GM19455 (cell line): Measurements from ENCODE around the gene GALNT7.
"Not testable (repeated sequence)": the region's sequence is repeated elsewhere in the genome, so short reads cannot be mapped to it uniquely, and the experiment has no call there.

Experiments
- ATAC-seq: cut with Tn5 transposase; IDR thresholded peaks from one replicate; pipeline ENCODE4 v1.9.1; 2021; ENCODE audit not compliant: unreplicated experiment

Gene GALNT7, protein sequence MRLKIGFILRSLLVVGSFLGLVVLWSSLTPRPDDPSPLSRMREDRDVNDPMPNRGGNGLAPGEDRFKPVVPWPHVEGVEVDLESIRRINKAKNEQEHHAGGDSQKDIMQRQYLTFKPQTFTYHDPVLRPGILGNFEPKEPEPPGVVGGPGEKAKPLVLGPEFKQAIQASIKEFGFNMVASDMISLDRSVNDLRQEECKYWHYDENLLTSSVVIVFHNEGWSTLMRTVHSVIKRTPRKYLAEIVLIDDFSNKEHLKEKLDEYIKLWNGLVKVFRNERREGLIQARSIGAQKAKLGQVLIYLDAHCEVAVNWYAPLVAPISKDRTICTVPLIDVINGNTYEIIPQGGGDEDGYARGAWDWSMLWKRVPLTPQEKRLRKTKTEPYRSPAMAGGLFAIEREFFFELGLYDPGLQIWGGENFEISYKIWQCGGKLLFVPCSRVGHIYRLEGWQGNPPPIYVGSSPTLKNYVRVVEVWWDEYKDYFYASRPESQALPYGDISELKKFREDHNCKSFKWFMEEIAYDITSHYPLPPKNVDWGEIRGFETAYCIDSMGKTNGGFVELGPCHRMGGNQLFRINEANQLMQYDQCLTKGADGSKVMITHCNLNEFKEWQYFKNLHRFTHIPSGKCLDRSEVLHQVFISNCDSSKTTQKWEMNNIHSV

GRCh38 chr4:173168396-173169177 is at the start of gene GALNT7:
Gene GALNT7, plus strand, starts transcription at chr4:173168811. Its CDS starts 25 bp downstream, at chr4:173168836.
- peak; percentile 39 for ATAC-seq

- not testable (repeated sequence) for ATAC-seq
Measured at GRCh38 chr4:173118819-173119218, 49.8 kb upstream of the GALNT7 start.

DNA sequence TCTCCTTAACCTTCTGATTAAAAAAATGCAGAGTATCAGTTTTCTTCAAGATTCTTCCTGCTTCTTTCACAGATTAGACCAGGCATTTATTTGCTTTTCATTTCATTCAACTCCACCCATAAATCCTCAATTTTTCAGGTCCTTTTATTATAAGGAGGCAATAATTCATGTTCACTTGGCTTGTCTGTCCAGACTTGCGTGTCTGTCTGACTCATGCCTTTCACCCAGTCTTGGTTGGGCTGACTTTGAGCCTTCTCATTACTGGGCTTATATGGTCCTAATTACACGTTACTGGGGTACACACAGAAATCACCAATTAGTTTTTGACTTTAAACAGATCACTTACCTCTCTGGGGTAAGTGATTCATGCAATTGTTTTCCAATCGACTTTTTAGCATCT is 48.8 kb upstream of the GALNT7 start:
- no peak for ATAC-seq

DNA sequence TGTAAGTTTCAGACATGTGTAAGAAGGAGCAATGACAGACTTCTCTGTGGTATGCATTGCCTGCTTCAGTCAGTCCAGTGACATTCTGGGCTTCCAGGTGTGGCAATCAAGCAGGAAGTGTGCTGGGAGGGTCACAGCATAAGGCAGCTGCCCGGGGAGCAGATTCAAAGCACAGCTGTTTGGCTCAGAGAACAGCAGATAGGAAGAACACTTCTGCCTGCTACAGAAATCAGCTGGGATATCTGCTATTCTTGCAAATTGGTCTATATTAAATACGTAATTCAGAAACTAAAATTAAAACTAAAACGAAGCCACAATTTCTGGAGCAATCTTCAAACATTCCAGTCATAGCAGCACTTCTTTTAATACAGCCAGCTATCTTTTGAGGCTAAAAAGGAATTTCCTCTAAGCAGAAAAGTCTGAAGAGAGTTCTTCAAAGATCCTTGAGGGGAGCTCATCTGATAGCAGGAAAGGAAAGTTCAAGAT is 47.5 kb upstream of the GALNT7 start:
- ATAC-seq: peak; percentile 93

- ATAC-seq: no peak
Measured at GRCh38 chr4:173124209-173124865, 44.3 kb upstream of the GALNT7 start.

DNA sequence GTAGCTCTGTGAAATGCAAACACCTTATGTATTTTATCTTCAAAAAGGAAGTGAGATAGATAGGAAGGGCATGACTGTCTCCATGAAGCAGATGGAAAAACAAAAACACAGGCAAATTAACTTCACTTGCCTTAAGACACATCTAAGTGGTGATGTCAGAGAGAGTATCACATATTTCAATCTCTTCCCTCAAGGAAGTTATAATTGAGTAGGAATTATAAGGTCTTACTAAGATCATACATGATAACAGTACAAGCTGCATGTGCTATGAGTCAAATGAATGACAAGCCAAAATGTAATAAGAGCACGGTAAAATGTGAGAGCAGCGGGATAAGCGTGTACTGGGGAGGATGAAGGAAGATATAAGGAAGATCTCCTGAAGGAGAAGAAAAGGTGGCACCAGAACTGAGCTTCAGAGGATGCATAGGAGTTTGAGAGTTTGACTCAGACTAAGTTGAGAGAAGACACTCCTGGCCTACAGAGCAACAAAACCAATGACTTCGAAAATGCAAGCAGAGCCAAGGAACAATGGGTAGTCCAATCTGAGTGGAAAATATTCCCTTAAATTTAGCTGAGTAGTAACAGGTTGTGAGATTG is 43.3 kb upstream of the GALNT7 start:
- no peak for ATAC-seq

DNA sequence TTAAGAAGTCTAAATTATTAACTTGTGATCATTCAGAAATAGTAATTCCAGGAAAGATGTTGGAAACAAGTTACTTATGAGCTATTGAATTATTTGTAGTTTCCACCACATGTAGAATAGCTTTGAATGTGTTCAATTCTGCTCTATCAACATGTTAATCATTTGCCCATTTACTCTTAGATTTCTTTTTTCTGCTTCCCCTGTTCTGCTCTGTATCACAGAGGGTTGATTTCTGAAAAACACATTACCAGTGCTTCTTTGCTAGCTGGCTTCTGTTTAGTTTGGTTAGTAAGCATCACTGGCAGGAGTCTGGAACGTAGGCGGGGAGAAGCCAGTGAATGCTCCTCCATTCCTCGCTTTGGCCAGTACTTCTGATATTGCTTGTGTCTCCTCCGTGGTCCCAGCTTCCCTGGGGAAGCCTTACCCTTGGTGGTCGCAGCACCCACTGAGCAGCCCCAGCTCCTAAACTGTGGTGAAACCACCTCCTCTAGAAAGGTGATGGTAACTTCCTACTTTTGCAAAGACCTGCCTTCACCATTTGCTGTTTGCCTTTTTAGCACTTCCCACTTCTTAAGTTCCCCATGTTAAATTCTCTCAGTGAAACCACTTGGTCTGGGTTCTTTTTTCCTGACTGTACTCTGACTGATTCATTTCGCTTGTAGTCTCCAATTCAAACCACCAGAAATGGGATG is 40.3 kb upstream of the GALNT7 start:
- ATAC-seq: no peak

- ATAC-seq: no peak
Measured at GRCh38 chr4:173130687-173131086, 37.9 kb upstream of the GALNT7 start.

DNA sequence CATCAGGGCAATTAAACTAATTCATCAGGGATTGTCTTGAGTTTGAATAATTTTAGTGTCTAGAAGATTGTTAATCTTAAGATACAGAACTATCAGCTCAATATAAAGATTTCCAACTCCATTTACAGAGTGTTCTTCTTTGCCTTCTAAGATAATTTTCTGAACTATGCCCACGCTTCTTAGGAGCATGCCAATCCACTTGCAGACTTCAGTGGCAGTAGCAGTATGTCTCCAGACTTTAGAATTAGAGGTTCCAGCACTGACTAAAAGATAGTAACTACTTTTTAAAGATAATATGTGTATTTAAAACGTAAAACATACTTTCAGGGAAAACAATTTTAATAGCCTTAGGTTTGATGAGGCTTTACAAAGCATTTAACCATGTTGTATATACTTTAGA is 34.2 kb upstream of the GALNT7 start:
- ATAC-seq: no peak

DNA sequence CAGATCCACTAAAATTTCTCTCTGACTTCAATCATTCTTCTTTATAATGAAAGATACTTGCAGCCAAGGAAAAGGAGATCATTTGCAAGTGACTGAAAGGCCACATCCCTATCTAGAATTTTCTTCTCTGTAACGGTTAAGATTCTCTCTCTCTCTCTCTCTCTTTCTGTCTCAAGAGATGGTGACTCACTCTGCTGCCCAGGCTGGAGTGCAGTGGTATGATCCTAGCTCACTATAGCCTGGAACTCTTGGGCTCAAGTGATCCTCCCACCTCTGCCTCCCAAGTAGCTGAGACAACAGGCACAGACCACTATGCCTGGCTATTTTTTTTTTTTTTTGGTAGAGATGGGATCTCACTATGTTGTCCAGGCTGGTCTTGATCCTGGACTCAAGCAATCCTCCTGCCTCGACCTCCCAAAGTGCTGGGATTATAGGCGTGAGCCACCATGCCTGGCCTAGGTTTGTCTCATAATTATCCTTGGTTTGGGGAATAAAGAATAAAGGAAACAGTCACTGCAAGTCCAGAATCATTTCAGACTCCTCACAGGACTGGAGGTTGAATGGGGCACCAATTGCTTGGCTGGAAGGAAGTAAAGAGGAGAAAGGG is 33.3 kb upstream of the GALNT7 start:
- ATAC-seq: no peak

DNA sequence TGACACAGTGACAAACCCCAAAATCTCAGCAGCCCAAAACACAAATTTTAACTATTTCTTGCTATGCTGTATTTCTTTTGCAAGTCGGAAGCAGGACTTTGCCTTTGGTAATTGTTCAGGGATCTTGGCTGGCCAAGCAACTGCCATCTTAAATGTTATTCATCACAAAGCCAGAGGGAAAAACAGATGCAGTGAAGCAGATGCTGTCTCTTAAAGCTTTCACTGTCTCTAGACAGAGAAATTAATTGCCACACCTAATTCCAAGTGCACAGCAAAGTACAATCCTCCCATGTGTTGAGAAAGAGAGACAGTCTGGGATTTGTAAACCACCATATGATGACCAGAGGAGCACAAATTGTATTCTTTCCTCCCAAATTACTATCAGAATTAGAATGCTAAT is 30.0 kb upstream of the GALNT7 start:
- no peak for ATAC-seq

DNA sequence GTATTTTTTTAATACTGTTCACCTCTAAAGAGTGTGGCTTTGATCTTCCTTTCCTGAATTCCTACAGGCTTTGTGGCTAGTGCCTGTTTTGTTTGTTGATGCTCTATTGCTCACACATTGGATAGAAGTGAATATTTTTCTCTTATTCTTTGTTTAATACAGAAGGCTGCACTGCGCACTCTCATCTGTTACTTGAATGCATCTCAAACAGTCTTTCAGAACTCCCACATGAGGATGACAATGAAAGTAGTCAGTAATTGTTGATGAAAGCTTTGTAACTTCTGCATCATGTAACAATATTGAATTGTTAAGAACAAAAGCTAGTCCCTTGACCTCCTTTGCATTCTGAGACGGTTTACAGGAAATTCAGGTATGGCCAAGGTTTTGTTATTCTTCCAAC is 29.1 kb upstream of the GALNT7 start:
- ATAC-seq: no peak

- no peak for ATAC-seq
Measured at GRCh38 chr4:173145131-173145530, 23.5 kb upstream of the GALNT7 start.

DNA sequence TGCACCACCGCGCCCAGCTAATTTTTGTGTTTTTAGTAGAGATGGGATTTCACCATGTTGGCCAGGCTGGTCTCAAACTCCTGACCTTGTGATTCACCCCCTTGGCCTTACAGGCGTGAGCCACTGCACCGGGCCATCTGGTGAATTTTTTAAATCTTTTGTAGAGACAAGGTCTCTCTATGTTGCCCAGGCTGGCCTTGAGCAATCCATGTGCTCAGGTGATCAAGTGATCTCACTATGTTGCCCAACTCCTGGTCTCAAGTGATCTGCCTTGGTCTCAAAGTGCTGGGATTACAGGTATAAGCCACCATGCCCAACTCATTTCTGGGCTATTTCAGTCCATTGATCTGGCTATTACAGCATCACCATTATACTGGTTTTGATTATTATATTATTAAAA is 22.2 kb upstream of the GALNT7 start:
- no peak for ATAC-seq

DNA sequence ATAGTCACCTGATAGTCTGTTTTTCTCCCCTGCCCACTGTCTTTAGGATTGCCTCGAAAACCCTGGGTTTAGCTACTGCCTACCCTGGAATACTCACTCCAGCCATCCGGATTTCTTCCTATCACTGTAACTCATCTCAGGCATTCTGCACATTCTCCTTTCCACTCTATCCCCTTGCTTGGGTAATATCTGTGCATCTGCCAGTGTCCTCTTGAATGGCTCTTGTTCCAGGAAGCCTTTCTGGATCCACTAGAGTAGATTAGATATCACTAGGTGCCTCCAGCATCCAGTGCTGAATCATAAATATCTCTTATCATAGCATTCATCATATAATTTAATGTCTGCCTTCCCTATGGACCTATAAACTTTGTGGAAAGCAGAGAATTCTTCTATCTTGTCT is 17.1 kb upstream of the GALNT7 start:
- ATAC-seq: no peak

DNA sequence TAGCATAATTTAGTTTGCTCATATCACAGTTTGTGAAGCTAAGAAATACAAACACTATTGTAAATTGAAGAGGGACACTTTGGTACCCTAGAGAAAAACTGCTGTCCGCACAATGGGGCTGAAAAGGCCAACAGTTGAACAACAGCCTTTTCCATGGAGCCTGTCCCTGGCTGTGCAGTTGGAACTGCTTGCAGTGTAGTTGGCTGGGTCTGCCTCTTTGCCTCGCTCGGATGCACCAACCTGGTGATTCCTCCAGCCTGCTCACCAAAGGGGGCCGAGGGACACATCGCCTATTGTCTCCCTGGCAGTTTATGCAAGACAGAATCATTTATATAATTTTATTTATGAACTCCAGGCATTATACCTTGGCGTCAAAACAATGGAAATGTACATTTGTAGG is 16.5 kb upstream of the GALNT7 start:
- ATAC-seq: no peak

- ATAC-seq: no peak
Measured at GRCh38 chr4:173153445-173153844, 15.2 kb upstream of the GALNT7 start.

DNA sequence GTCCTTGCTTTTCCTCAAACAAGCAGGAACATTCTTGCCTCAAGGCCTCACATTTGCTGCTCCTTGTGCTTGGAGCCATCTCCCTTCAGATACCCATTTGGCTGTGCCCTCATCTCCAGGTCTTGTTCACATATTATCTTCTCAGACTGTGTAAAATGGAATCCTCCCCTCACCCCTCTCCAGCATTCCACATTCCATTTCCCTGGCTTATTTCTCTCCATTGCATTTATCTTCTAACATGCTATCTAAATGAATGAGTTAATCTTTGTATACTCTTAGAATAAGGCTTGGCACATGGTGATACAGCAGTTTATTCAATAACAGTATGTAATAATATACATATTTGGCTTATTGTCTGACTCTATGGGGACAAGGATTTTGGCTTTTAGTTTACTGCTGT is 8.8 kb upstream of the GALNT7 start:
- ATAC-seq: no peak

DNA sequence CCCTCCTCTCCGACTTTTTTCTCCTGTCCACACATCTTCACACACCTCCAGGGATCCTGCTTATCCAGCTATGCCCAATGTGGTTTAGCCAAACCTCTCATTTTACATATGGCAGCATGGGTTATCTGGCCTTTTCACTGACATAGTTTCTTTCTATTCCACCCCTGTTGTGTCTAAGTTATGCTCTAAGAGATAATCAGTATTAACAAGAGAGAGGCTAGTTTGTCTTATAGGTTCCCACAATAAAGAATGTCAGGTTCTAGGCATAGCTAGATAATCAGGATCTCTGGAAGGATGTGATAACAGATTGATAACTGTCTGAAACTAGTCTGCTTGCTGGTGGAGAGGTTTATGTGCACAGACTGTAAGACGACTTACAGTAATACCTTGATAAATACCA is 7.7 kb upstream of the GALNT7 start:
- ATAC-seq: no peak

DNA sequence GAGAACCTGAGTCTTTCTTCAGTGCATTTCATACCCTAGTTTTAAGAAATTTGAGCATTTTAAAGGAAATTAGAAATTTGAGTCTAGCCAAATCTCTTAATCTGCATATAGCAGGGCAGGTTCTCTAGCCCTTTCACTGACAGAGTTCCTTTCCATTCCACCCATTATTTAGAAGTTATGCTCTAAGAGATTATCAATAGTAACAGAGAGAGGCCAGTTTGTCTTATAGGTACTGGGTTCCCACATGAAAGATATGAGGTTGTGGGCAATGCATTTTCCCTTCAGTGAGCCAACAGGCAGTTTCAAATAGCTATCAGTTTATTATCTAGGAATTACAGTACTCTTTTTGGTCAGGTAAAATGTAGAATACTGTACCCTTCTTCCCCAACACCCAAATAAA is 7.3 kb upstream of the GALNT7 start:
- ATAC-seq: no peak
